HG03025 (cell line): ENCODE measurements around the gene REPS1.
"Not testable (repeated sequence)": the region's sequence is repeated elsewhere in the genome, so short reads cannot be mapped to it uniquely, and the experiment has no call there.

Experiments
- ATAC-seq: cut with Tn5 transposase; IDR thresholded peaks from one replicate; pipeline ENCODE4 v1.9.1; 2021; ENCODE audit warnings: mild to moderate bottlenecking, moderate library complexity; ENCODE audit not compliant: unreplicated experiment, low FRiP score

REPS1 gene

DNA sequence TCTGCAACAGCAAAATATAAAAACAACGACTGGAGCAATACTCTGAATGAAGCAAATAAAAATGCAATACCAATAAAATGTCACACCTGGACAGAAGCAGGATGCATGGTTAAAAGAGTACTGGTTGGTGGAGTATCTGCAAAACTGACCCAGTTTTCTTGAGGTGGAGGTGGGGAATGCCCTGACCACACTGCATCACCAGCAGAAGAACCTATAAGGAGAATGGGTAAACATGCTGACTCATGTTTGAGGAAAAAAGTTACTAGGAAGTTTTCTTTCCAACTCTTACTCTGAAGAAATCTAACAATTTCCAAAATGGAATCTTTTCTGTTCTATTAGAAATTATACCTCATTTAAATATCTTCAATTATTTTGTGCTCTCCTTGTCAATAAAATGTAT lies 43.6 kb downstream of the REPS1 start:
- ATAC-seq, result no peak

DNA sequence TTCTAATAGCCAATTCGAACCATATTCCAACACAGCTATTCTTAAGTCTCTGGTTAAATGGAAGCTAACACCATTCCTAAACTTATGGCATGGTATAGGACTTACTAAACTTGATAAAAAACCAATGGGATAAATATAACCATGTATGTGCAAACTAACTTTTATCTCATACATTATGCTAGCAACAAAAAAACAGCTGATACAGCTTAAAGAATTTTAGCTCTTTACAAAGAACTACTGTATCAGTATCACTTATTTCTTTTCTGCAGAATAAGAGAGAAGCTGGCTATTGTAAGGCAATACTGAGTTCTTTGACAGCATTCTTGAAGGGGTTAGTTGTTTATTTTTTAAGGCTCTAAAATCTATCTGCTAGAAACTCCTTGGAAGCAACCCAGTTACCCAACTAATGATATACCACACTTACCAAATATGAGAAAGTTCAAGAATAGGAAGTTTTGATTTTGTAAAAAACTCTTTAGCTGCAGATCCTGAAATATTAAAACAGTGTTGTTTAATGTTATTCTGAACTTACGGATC lies 44.9 kb downstream of the REPS1 start:
- no peak for ATAC-seq

DNA sequence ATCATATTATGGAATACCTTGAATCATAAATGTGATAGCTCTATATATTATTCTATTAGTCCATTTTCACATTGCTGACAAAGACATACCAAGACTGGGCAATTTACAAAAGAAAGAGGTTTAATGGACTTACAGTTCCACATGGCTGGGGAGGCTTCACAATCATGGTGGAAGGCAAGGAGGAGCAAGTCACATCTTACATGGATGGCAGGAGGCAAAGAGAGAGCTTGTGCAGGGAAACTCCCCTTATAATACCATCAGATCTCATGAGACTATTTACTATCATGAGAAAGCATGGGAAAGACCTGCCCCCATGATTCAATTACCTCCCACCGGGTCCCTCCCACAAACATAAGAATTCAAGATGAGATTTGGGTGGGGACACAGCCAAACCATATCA lies 51.2 kb downstream of the REPS1 start:
- not testable (repeated sequence) for ATAC-seq

GRCh38 chr6:138931660-138932059 lies 56.4 kb downstream of the REPS1 start:
- no peak for ATAC-seq

GRCh38 chr6:138926579-138926978 lies 61.5 kb downstream of the REPS1 start:
- no peak for ATAC-seq

DNA sequence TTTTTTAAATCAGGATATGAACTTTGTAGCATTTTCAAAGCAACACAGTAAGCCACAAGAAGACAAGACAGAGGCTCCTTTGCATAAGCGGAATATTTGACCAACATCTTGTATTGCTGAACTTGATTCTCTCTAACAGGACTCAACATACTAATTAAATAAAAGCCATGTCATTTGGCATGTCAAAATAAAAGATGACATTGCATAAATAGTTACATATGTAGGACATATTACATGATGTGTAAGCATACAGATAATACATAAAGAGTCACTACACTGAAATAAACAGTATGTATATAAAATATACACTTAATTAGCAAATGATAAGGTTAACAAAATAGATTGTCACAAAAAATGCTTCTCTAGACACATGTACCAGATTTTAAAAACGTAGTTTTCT lies 62.2 kb downstream of the REPS1 start:
- ATAC-seq, result no peak

GRCh38 chr6:138923561-138923960 lies 64.5 kb downstream of the REPS1 start:
- ATAC-seq, result no peak

DNA sequence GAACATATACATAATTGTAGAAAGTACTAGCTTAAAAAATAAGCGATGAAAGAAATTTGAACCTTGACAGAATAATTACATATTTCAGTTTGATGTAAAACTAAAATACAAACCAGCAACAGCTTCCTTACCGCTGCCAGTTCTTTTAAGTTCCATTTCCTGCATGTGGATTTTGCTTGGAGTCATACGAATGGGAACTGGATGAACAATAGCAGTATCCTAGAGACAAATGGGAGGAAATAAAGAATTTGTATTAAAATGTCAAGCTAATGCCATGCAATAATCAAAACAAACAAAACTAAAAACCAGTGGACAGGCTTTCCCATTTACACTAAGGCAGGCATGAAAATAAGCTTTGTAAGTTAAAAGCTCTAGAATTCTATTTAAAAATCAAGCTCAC lies 67.1 kb downstream of the REPS1 start:
- no peak for ATAC-seq

GRCh38 chr6:138914701-138915100 lies 73.4 kb downstream of the REPS1 start:
- ATAC-seq, result no peak

- ATAC-seq, result no peak
These were observed 75.7 kb downstream of the REPS1 start for GRCh38 chr6:138912308-138912707.

GRCh38 chr6:138909975-138910374 lies 78.1 kb downstream of the REPS1 start:
- no peak for ATAC-seq

- ATAC-seq, result no peak
These were observed 78.5 kb downstream of the REPS1 start for GRCh38 chr6:138909511-138909910.

DNA sequence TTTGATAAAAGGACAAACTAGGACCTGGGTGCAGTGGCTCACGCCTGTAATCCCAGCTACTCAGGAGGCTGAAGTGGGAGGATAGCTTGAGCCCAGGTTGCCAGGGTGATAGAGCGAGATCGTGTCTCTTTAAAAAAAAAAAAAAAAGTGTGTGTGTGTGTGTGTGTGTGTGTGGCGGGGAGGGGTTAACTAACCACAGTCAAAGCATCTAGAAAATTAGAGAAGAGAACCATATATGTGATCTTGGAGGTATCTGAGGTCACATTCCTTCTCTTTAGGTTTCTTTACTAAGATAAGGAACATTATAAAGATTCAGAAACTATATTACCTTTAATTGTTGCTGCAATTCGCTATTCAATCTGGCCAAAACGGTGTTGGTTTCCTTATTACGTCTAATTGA lies 80.9 kb downstream of the REPS1 start:
- no peak for ATAC-seq

DNA sequence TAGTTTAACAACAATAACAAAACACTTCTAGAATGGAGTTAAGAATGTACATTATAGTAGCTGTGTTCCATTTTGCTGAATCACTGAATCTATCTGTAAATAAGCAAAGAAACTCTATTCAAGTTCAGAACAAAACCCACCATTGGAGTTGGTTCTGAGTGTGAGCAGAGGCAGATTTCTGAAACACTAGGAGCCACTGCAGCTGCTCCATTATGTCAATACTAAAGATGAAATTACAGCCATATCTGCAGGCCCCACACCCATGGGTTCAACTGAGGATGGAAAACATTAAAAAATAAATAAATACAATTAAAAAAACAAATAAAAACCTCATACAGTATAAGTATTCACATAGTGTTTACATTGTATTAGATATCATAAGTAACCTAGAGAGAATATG lies 91.0 kb downstream of the REPS1 start:
- no peak for ATAC-seq

- ATAC-seq, result no peak
These were observed 91.8 kb downstream of the REPS1 start for GRCh38 chr6:138896104-138896756.

GRCh38 chr6:138891255-138891986 lies 96.6 kb downstream of the REPS1 start:
- no peak for ATAC-seq

- ATAC-seq, result no peak
These were observed 102.8 kb downstream of the REPS1 start for GRCh38 chr6:138885156-138885819.

DNA sequence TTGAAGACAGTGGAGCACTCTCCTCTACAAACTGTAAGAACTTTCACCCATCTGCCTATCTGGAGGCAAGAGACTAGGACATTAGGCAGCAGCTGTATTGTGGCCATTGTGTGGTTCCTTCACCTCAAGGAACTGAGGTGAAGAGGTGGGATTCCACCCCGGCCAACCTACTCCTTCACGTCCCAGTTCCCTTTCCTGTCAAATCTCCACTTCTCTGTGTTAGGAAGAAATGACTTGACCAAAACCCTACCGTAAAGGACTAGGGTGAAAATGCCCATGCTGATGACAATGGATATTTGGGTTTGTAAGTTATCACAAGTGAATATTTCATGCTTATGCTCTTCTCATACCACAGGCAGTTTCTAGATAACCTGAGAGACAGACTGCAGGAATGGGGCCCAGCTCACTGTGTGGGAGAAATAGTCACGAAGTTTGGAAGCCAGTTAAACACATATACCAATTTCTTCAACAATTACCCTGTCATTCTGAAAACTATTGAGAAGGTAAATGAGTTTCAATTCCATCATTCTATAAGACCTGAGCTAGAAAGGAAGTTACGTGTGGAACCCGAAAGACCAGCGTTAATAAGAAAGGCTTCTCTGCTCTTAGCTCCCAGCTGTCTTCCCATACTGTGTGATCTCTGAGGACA lies 105.6 kb downstream of the REPS1 start:
- ATAC-seq, result peak; percentile 82

DNA sequence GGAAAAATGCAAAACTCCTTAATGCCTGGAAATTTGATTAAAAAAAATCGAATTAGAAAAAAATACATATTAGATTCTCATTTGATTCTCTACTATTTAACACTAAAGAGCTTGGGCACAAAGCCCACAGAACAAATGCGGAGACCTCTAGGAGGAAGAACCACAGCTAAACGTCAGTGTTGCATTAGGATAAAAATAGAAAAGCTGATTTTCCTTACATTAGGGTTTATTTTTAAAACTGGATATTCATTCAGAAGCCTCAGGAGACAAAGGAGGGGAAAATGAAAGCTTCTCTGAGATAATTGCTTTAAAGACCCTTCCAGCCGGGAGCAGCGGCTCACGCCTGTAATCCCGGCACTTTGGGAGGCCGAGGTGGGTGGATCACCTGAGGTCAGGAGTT lies 114.9 kb downstream of the REPS1 start:
- no peak for ATAC-seq

DNA sequence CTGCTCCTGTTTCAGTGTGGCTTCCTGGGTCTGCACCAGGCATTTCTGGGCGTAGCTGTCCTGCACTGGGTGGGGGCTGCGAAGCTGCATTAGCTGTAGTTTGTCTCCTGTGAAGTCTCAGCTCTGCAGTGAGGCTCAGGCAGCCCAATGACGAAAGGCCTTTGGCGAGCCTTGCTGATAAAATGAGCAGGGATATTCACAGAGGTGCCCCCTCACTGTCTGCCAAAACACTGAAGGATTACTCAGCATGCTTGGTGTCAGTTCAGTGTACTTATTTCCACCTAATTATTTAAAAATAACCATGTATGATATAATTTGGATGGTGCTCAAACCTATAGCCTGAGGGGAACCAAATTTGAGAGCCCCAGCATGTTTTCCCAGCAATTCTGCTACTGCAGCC lies 118.7 kb downstream of the REPS1 start:
- no peak for ATAC-seq

DNA sequence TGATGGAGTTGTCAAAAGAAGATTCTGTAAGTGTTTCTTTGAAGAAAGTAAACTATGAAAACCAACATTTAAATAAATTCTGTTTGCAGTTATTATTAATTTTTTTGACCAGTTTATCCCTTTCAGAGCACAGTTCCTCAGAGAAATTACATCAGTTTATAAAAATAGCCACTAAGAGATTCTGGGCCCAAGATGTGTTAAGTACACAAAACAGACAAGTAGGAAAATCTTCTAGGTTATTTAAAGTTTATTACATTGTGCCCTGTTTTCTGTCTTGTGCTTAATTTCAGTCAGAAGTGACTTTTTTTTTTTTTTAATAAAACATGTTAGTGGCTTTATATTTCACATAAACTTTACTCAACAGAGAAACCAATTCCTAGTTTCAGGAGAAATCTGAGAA lies 119.9 kb downstream of the REPS1 start:
- ATAC-seq, result no peak
